K562 (cell line): ENCODE data around the gene CHST7. TPM values are rescaled to one million over a fixed set of nuclear protein-coding genes. Genes with fewer than 3 reads are reported as not detected.

Experiments used
- ATAC-seq: fragments of 200-7000 bp; cut with Tn5 transposase; 3 replicates; pipeline ENCODE4 v1.9.1; 2020; ENCODE audit warnings: moderate library complexity
- BruUV-seq: library from RNA; stranded (reverse); fragments of 400-500 nt; replicated peaks from 2 replicates; lab custom pipeline; 2021; lab: Mats Ljungman, UMichigan
- CTCF ChIA-PET: fragments of 300-600 bp; formaldehyde crosslinking; extraction: SDS; loops from one replicate; lab custom pipeline; 2021; ENCODE audit warnings: low intra/inter-chr PET ratio; lab: Yijun Ruan, JAX
- POLR2A ChIA-PET: fragments of 300-600, 350-650 bp; sonication (Branson Sonifier 250); formaldehyde crosslinking; extraction: SDS; loops from one replicate; lab custom pipeline; 2021; ENCODE audit warnings: antibody characterized with exemption, inconsistent platforms; lab: Yijun Ruan, JAX
- DNase-seq, 4 experiments: peaks; one replicate each; pipeline versions ENCODE4 v3.0.0 to v3.0.0-alpha.2; 2011 to 2018; ENCODE audit warnings: low spot score in 3 of 4, mixed read lengths in 3 of 4; ENCODE audit errors: extremely low read depth in 1 of 4
- FAIRE-seq: peaks from 2 replicates; lab custom pipeline; 2011; peaks lifted over from hg19 to GRCh38; lab: Jason Lieb, UNC
- H2AFZ ChIP-seq: 2 replicates; pipeline ENCODE4 v1.6.0; 2011; ENCODE audit warnings: low read depth, low read length, control low read depth, inconsistent platforms
- H3K27ac ChIP-seq: fragments of 200-600 bp; 3 replicates; pipeline ENCODE4 v1.8.0; 2011; ENCODE audit warnings: low read depth, mild to moderate bottlenecking, control low read depth, inconsistent platforms, low read length, moderate library complexity, mixed read lengths; ENCODE audit errors: extremely low read depth
- H3K27me3 ChIP-seq, 2 experiments: fragments of 300-600 bp in 1 of 2; 2 replicates in 1 of 2; 3 replicates in 1 of 2; pipeline versions ENCODE4 v1.6.0 to v1.8.0; 2011; ENCODE audit warnings: inconsistent platforms in 2 of 2, low read length in 2 of 2, mild to moderate bottlenecking in 1 of 2, mixed read lengths in 1 of 2, moderate library complexity in 1 of 2; ENCODE audit not compliant: control insufficient read depth in 2 of 2, insufficient read depth in 2 of 2
- H3K36me3 ChIP-seq: fragments of 300-600 bp; 3 replicates; pipeline ENCODE4 v1.8.0; 2011; ENCODE audit warnings: mild to moderate bottlenecking, low read length, inconsistent platforms; ENCODE audit not compliant: control insufficient read depth, insufficient read depth
- H3K4me1 ChIP-seq, 2 experiments: fragments of 200-600 bp in 1 of 2; replicated peaks in 1 of 2; 2 replicates in 1 of 2; 3 replicates in 1 of 2; pipeline versions ENCODE4 v1.5.1 to v1.8.0; 2011; ENCODE audit warnings: inconsistent platforms in 2 of 2, low read length in 2 of 2, mild to moderate bottlenecking in 1 of 2, mixed read lengths in 1 of 2, moderate library complexity in 1 of 2; ENCODE audit not compliant: control insufficient read depth in 2 of 2, insufficient read depth in 2 of 2
- H3K4me2 ChIP-seq: 2 replicates; pipeline ENCODE4 v1.6.1; 2011; ENCODE audit warnings: low read length, control low read depth, inconsistent platforms, mixed read lengths; ENCODE audit not compliant: insufficient read depth
- H3K4me3 ChIP-seq: fragments of 200-600 bp; sonication (generic), shearing (Covaris generic); 2 replicates; pipeline ENCODE4 v1.5.1; 2016; ENCODE audit warnings: control low read depth, inconsistent platforms
- H3K79me2 ChIP-seq: fragments of 200-600 bp; 3 replicates; pipeline ENCODE4 v1.8.0; 2011; ENCODE audit warnings: low read length, inconsistent platforms; ENCODE audit not compliant: control insufficient read depth, insufficient read depth
- H3K9ac ChIP-seq, 2 experiments: 2 replicates each; pipeline versions ENCODE4 v1.6.0 to v1.6.1; 2011; ENCODE audit warnings: low read depth in 2 of 2, low read length in 2 of 2, control low read depth in 1 of 2, inconsistent platforms in 1 of 2, mild to moderate bottlenecking in 1 of 2, mixed read lengths in 1 of 2; ENCODE audit not compliant: insufficient read depth in 1 of 2
- H3K9me1 ChIP-seq: one replicate; pipeline ENCODE4 v1.6.0; 2011; ENCODE audit warnings: inconsistent platforms, mild to moderate bottlenecking, low read length, moderate library complexity; ENCODE audit not compliant: control insufficient read depth, insufficient read depth
- H3K9me3 ChIP-seq: replicated peaks from 2 replicates; pipeline ENCODE4 v1.5.1; 2011; ENCODE audit warnings: low read depth, low read length, inconsistent platforms; ENCODE audit not compliant: control insufficient read depth, insufficient read depth
- H4K20me1 ChIP-seq: replicated peaks from 2 replicates; pipeline ENCODE4 v1.6.1; 2011; ENCODE audit warnings: low read length, inconsistent platforms, mixed read lengths; ENCODE audit not compliant: control insufficient read depth, insufficient read depth
- CAMTA2 ChIP-seq: fragments of 250-450 bp; sonication (Bioruptor Pico); conservative IDR thresholded peaks from 2 replicates; pipeline ENCODE4 v1.5.1; 2022
- CHD4 ChIP-seq: fragments of 200-600 bp; sonication (generic); IDR thresholded peaks from 3 replicates; pipeline ENCODE4 v1.6.1; 2012; ENCODE audit warnings: low read depth, mild to moderate bottlenecking, mixed read lengths, low read length, inconsistent platforms; ENCODE audit not compliant: insufficient read depth, insufficient replicate concordance, poor library complexity, severe bottlenecking
- NONO ChIP-seq, 2 experiments: fragments of 200-400 bp in 1 of 2; fragments of 450-650 bp in 1 of 2; formaldehyde crosslinking in 1 of 2; IDR thresholded peaks; 2 replicates each; pipeline ENCODE4 v1.6.1; 2017; ENCODE audit warnings: low read depth in 2 of 2, mild to moderate bottlenecking in 2 of 2, moderate library complexity in 2 of 2, low read length in 1 of 2
- RCOR1 ChIP-seq, 2 experiments: IDR thresholded peaks; 2 replicates each; pipeline ENCODE4 v1.6.1; 2012; ENCODE audit warnings: low read depth in 2 of 2, low read length in 2 of 2, borderline replicate concordance in 1 of 2, improper control_type of control experiment in 1 of 2
- SIN3B ChIP-seq: fragments of 450-650 bp; IDR thresholded peaks from 2 replicates; pipeline ENCODE4 v1.6.1; 2017; ENCODE audit warnings: low read depth, mild to moderate bottlenecking, moderate library complexity
- TRIM28 ChIP-seq: fragments of 450-650 bp; IDR thresholded peaks from 2 replicates; pipeline ENCODE4 v1.6.1; 2017
- WHSC1 ChIP-seq: IDR thresholded peaks from one replicate; pipeline ENCODE4 v1.6.1; 2012; ENCODE audit warnings: low read length, control low read depth, inconsistent platforms
- ZNF133 ChIP-seq: fragments of 250-450 bp; sonication (Bioruptor Pico); IDR thresholded peaks from 2 replicates; pipeline ENCODE4 v1.4.0; 2020; ENCODE audit warnings: mild to moderate bottlenecking
- ZNF444 ChIP-seq: fragments of 250-450 bp; sonication (Bioruptor Pico); IDR thresholded peaks from 2 replicates; pipeline ENCODE4 v1.4.0; 2020; ENCODE audit warnings: mild to moderate bottlenecking, moderate library complexity
- ZNF561 ChIP-seq: fragments of 450-650 bp; formaldehyde crosslinking; conservative IDR thresholded peaks from 2 replicates; pipeline ENCODE4 v1.4.0; 2020; ENCODE audit warnings: mild to moderate bottlenecking, moderate library complexity
- ZNF717 ChIP-seq: fragments of 250-450 bp; sonication (Bioruptor Pico); IDR thresholded peaks from 2 replicates; pipeline ENCODE4 v1.5.0; 2021
- WGBS: fragments of 100-300 bp; shearing (Covaris generic); methylation state at CpG from one replicate; pipeline ENCODE4 v1.1.6; 2016; ENCODE audit warnings: low coverage, mixed read lengths; ENCODE audit not compliant: insufficient coverage; ENCODE audit errors: missing lambda C conversion rate; 5-methylcytosine and 5-hydroxymethylcytosine counted together
- in situ Hi-C: fragments of 300-500 bp; cut with MboI; formaldehyde crosslinking; loops from 4 replicates; pipeline ENCODE4 v1.15.0; 2018; ENCODE audit warnings: inconsistent platforms, mixed read lengths
- intact Hi-C: fragments of 100-400 bp; cut with micrococcal nuclease; formaldehyde crosslinking; loops from 2 replicates; pipeline ENCODE4 v1.14.2; 2022
- polyA plus RNA-seq, 8 experiments: library from polyadenylated mRNA; depleted of rRNA in 4 of 8; stranded (reverse) in 5 of 8; unstranded in 3 of 8; fragments of >200 nt; fragmentation: Nextera tagmentation in 2 of 8; fragmentation: Illumina TruSeq in 1 of 8; extraction: Ambion mirVana in 2 of 8; extraction: Trizol in 1 of 8; gene quantifications; 2 replicates each; pipeline versions ENCODE4 v1.2.1 to v1.2.3, GENCODE V29; 2011 to 2014; ENCODE audit warnings: inconsistent platforms in 1 of 8, missing spikeins in 1 of 8
- total RNA-seq, 7 experiments: library from RNA; depleted of rRNA in 6 of 7; stranded (reverse); fragments of >200 nt in 6 of 7; fragmentation: Illumina TruSeq in 2 of 7; extraction: Trizol in 2 of 7; gene quantifications; 2 replicates each; pipeline versions ENCODE4 v1.2.1 to v1.2.3, GENCODE V29; 2011 to 2021; ENCODE audit warnings: low replicate concordance in 1 of 7
- TF ChIP-seq, protein P1 (sequence below): IDR thresholded peaks from 2 replicates; pipeline ENCODE4 v1.6.1; 2011; ENCODE audit not compliant: insufficient read length; ENCODE audit errors: extremely low read depth
- TF ChIP-seq, protein P2 (sequence below): sonication (generic); formaldehyde crosslinking; IDR thresholded peaks from 2 replicates; pipeline ENCODE4 v1.8.1; 2023; ENCODE audit warnings: mild to moderate bottlenecking, missing genetic modification reagents
- TF ChIP-seq, protein P3 (sequence below), 2 experiments: fragments of 450-650 bp; IDR thresholded peaks; 2 replicates each; pipeline ENCODE4 v1.6.1; 2018; ENCODE audit warnings: mild to moderate bottlenecking in 2 of 2, low read depth in 1 of 2; ENCODE audit not compliant: partially characterized antibody in 2 of 2
- TF ChIP-seq, protein P4 (sequence below): fragments of 250-450 bp; sonication (Bioruptor Pico); IDR thresholded peaks from 2 replicates; pipeline ENCODE4 v1.5.0; 2020; ENCODE audit warnings: mild to moderate bottlenecking, borderline replicate concordance

CHST7 gene
- total and polyA plus RNA-seq, 9 of the 15 experiments (the other 6 are each of a cell fraction or from before 2014, with no cell fraction given) = 0.04 to 0.41 (median 0.09) TPM; not detected in 2

DNA sequence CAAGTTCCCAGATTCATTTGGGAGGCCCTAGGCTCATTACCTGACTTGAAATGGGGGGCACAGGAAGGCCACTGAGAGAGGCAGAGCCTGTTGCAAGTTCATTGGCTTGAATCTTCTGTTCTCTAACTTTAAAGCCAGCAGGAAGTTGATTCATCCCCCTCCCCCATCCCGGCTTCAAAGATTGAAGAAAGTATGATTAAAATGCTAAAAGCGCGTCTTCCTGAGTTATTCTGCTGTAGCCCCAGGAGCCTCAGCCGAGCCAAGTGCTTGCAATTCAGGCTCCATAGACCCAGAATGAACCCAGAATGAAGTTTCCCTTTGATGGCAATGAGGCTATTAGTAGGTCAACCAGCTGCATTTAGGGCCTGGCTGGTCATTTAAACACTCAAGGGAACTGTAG, 14.7 kb downstream of the CHST7 start:
- CTCF ChIA-PET = no interaction called here
- Histone ChIP-seq H3K4me3 (no peak overlapping the region), H3K4me1 (no peaks in the 10 kb centered on the region; a peak in 1 of 5 replicates), H3K9me1 (no peaks in the 10 kb centered on the region), H3K36me3 (no peaks in the 10 kb centered on the region), H3K4me2 (no peak overlapping the region), H3K9me3 (no peaks in the 10 kb centered on the region), H4K20me1 (no peaks in the 10 kb centered on the region), H2AFZ (no peak overlapping the region), H3K27me3 (no peaks in the 10 kb centered on the region), H3K9ac (no peak overlapping the region), H3K79me2 (no peaks in the 10 kb centered on the region), H3K27ac (no peak overlapping the region)
- 29% methylated on average over 3 of the region's 4 CpGs for WGBS
- ATAC-seq (no peak), FAIRE-seq (no peak), DNase-seq (no peak)
- POLR2A ChIA-PET = interaction anchor here (1.7 kb wide), 1 partner anchor 11 kb away, joined by 5 read pairs; no protein-coding TSS in a partner anchor
- intact Hi-C loops = no loop called here
- BruUV-seq = no TSS peak
- in situ Hi-C loops = no loop called here
- no peak for TF ChIP-seq NONO (IDR thresholded peaks at IDR 0.05; ENCODE audit: low read depth in 2 of 2, low read length in 1 of 2)
- TF ChIP-seq, protein P1, sequence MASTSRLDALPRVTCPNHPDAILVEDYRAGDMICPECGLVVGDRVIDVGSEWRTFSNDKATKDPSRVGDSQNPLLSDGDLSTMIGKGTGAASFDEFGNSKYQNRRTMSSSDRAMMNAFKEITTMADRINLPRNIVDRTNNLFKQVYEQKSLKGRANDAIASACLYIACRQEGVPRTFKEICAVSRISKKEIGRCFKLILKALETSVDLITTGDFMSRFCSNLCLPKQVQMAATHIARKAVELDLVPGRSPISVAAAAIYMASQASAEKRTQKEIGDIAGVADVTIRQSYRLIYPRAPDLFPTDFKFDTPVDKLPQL = no peak
- TF ChIP-seq CAMTA2 (CRISPR knock-in tag) = no peak
- TF ChIP-seq, protein P2, sequence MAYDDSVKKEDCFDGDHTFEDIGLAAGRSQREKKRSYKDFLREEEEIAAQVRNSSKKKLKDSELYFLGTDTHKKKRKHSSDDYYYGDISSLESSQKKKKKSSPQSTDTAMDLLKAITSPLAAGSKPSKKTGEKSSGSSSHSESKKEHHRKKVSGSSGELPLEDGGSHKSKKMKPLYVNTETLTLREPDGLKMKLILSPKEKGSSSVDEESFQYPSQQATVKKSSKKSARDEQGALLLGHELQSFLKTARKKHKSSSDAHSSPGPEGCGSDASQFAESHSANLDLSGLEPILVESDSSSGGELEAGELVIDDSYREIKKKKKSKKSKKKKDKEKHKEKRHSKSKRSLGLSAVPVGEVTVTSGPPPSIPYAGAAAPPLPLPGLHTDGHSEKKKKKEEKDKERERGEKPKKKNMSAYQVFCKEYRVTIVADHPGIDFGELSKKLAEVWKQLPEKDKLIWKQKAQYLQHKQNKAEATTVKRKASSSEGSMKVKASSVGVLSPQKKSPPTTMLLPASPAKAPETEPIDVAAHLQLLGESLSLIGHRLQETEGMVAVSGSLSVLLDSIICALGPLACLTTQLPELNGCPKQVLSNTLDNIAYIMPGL = no peak
- TF ChIP-seq, protein P3, sequence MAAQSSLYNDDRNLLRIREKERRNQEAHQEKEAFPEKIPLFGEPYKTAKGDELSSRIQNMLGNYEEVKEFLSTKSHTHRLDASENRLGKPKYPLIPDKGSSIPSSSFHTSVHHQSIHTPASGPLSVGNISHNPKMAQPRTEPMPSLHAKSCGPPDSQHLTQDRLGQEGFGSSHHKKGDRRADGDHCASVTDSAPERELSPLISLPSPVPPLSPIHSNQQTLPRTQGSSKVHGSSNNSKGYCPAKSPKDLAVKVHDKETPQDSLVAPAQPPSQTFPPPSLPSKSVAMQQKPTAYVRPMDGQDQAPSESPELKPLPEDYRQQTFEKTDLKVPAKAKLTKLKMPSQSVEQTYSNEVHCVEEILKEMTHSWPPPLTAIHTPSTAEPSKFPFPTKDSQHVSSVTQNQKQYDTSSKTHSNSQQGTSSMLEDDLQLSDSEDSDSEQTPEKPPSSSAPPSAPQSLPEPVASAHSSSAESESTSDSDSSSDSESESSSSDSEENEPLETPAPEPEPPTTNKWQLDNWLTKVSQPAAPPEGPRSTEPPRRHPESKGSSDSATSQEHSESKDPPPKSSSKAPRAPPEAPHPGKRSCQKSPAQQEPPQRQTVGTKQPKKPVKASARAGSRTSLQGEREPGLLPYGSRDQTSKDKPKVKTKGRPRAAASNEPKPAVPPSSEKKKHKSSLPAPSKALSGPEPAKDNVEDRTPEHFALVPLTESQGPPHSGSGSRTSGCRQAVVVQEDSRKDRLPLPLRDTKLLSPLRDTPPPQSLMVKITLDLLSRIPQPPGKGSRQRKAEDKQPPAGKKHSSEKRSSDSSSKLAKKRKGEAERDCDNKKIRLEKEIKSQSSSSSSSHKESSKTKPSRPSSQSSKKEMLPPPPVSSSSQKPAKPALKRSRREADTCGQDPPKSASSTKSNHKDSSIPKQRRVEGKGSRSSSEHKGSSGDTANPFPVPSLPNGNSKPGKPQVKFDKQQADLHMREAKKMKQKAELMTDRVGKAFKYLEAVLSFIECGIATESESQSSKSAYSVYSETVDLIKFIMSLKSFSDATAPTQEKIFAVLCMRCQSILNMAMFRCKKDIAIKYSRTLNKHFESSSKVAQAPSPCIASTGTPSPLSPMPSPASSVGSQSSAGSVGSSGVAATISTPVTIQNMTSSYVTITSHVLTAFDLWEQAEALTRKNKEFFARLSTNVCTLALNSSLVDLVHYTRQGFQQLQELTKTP (IDR thresholded peaks at IDR 0.05; ENCODE audit: low read depth in 1 of 2, partially characterized antibody in 2 of 2) = no peak
- TF ChIP-seq, protein P4, sequence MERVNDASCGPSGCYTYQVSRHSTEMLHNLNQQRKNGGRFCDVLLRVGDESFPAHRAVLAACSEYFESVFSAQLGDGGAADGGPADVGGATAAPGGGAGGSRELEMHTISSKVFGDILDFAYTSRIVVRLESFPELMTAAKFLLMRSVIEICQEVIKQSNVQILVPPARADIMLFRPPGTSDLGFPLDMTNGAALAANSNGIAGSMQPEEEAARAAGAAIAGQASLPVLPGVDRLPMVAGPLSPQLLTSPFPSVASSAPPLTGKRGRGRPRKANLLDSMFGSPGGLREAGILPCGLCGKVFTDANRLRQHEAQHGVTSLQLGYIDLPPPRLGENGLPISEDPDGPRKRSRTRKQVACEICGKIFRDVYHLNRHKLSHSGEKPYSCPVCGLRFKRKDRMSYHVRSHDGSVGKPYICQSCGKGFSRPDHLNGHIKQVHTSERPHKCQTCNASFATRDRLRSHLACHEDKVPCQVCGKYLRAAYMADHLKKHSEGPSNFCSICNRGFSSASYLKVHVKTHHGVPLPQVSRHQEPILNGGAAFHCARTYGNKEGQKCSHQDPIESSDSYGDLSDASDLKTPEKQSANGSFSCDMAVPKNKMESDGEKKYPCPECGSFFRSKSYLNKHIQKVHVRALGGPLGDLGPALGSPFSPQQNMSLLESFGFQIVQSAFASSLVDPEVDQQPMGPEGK (CRISPR knock-in tag) = no peak
- no peak for TF ChIP-seq TRIM28
- TF ChIP-seq ZNF444 (CRISPR knock-in tag) = no peak
- TF ChIP-seq ZNF717 (CRISPR knock-in tag) = no peak
- no peak for TF ChIP-seq ZNF561 (CRISPR knock-in tag)
- no peak for TF ChIP-seq CHD4
- TF ChIP-seq WHSC1 = no peak
- no peak for TF ChIP-seq RCOR1 (IDR thresholded peaks at IDR 0.05; ENCODE audit: borderline replicate concordance in 1 of 2, low read depth in 2 of 2, low read length in 2 of 2)
- TF ChIP-seq SIN3B = no peak
- TF ChIP-seq ZNF133 (CRISPR knock-in tag) = no peak
